ENCODE results near the gene RYR2.

DNA sequence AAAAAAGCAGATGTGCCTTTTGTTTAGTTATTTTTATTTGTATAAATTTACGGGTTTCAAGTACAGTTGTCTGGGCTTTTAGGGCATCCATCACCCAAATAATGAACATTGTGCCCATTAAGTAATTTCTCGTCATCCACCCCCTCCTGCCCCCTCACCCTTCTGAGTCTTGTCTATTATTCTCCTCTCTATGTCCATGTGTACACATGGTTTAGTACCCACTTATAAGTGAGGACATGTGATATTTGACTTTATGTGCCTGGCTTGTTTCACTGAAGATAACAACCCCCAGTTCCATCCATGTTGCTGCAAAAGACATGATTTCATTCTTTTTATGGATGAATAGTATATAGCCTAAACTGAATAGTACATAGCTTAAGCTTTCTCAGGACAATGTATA, 659.5 kb downstream of the RYR2 start:
- TF ChIP-seq, protein P1, sequence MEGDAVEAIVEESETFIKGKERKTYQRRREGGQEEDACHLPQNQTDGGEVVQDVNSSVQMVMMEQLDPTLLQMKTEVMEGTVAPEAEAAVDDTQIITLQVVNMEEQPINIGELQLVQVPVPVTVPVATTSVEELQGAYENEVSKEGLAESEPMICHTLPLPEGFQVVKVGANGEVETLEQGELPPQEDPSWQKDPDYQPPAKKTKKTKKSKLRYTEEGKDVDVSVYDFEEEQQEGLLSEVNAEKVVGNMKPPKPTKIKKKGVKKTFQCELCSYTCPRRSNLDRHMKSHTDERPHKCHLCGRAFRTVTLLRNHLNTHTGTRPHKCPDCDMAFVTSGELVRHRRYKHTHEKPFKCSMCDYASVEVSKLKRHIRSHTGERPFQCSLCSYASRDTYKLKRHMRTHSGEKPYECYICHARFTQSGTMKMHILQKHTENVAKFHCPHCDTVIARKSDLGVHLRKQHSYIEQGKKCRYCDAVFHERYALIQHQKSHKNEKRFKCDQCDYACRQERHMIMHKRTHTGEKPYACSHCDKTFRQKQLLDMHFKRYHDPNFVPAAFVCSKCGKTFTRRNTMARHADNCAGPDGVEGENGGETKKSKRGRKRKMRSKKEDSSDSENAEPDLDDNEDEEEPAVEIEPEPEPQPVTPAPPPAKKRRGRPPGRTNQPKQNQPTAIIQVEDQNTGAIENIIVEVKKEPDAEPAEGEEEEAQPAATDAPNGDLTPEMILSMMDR (IDR thresholded peaks at IDR 0.05): no peak
- TF ChIP-seq POLR2A (IDR thresholded peaks at IDR 0.05) (no peak), EP300 (IDR thresholded peaks at IDR 0.05; ENCODE audit: low read depth) (no peak), POLR2AphosphoS5 (IDR thresholded peaks at IDR 0.05) (no peak)
